Spleen (tissue), 11 donors: ENCODE results near the gene SLC7A8. TPM values are rescaled to one million over a fixed set of nuclear protein-coding genes. Genes with fewer than 3 reads are reported as not detected.

ENCODE experiments used
- DNase-seq: peaks from one replicate; pipeline ENCODE4 v3.0.0-alpha.2; 2020
- H3K27ac ChIP-seq, 8 donors: fragments of 200-600 bp; sonication (generic) in 7 of 8; 1 replicate in 4 of 8; 2 replicates in 4 of 8; pipeline versions ENCODE4 v1.5.0 to v1.8.0; 2016 to 2021; ENCODE audit warnings: inconsistent platforms in 4 of 8, mild to moderate bottlenecking in 4 of 8, moderate library complexity in 1 of 8
- H3K27me3 ChIP-seq, 7 donors: fragments of 200-600 bp; sonication (generic) in 6 of 7; replicated peaks in 1 of 7; 1 replicate in 4 of 7; 2 replicates in 3 of 7; pipeline versions ENCODE4 v1.5.0 to v1.8.0; 2016 to 2021; ENCODE audit warnings: inconsistent platforms in 3 of 7, mild to moderate bottlenecking in 1 of 7
- H3K36me3 ChIP-seq, 6 donors: fragments of 200-600 bp; sonication (generic) in 5 of 6; 1 replicate in 4 of 6; 2 replicates in 2 of 6; pipeline versions ENCODE4 v1.5.0 to v1.8.0; 2016 to 2021; ENCODE audit warnings: inconsistent platforms in 2 of 6
- H3K4me1 ChIP-seq, 6 donors: fragments of 200-600 bp; sonication (generic) in 5 of 6; 1 replicate in 3 of 6; 2 replicates in 3 of 6; pipeline versions ENCODE4 v1.5.0 to v1.8.0; 2016 to 2021; ENCODE audit warnings: inconsistent platforms in 3 of 6
- H3K4me3 ChIP-seq, 8 donors: fragments of 200-600 bp; sonication (generic) in 7 of 8; 1 replicate in 4 of 8; 2 replicates in 4 of 8; pipeline versions ENCODE4 v1.5.0 to v1.8.0; 2016 to 2021; ENCODE audit warnings: inconsistent platforms in 4 of 8, mild to moderate bottlenecking in 4 of 8, moderate library complexity in 2 of 8
- H3K9me3 ChIP-seq, 8 donors: fragments of 200-600 bp; sonication (generic) in 7 of 8; 1 replicate in 4 of 8; 2 replicates in 4 of 8; pipeline versions ENCODE4 v1.5.0 to v1.8.0; 2016 to 2021; ENCODE audit warnings: inconsistent platforms in 4 of 8
- CTCF ChIP-seq, 11 experiments: fragments of 200-600 bp in 7 of 11; fragments of 450-650 bp in 4 of 11; sonication (generic) in 4 of 11; IDR thresholded peaks in 8 of 11; conservative IDR thresholded peaks in 3 of 11; 1 replicate in 7 of 11; 2 replicates in 4 of 11; pipeline versions ENCODE4 v1.4.0 to v1.8.0; 2016 to 2021; ENCODE audit warnings: antibody characterized with exemption in 11 of 11, inconsistent platforms in 4 of 11, mild to moderate bottlenecking in 1 of 11
- POLR2A ChIP-seq, 3 donors: fragments of 450-650 bp; IDR thresholded peaks; one replicate each; pipeline ENCODE4 v1.5.1; 2017; ENCODE audit warnings: antibody characterized with exemption in 3 of 3, mild to moderate bottlenecking in 1 of 3
- POLR2AphosphoS5 ChIP-seq, 3 donors: sonication (generic); formaldehyde crosslinking; IDR thresholded peaks; one replicate each; pipeline ENCODE4 v1.5.1; 2017; ENCODE audit warnings: antibody characterized with exemption in 3 of 3
- WGBS, 5 donors: extraction: QIAGEN DNeasy Blood & Tissue Kit in 3 of 5; methylation state at CpG; one replicate each; pipeline versions ENCODE4 v1.1.5 to v1.1.7; 2013 to 2018; 5-methylcytosine and 5-hydroxymethylcytosine counted together
- intact Hi-C: fragments of 100-400 bp; cut with DNase I; formaldehyde crosslinking; loops from one replicate; pipeline ENCODE4 v1.15.0; 2023; ENCODE audit warnings: low total_unique reads
- polyA plus RNA-seq, 3 donors: library from polyadenylated mRNA; stranded (reverse); fragments of 200-250 nt; gene quantifications; one replicate each; pipeline ENCODE4 v1.2.1, GENCODE V29; 2013
- total RNA-seq, 7 donors: library from RNA; depleted of rRNA in 3 of 7; stranded (reverse); fragments of >200 nt in 3 of 7; fragmentation: NEBNext Ultra II Directional in 4 of 7; extraction: Animal tissue kit (Norgen Biotek cat#: 25700) in 4 of 7; gene quantifications; one replicate each; pipeline versions ENCODE4 v1.1.0 to v1.2.1, GENCODE V29; 2016 to 2021
- donor health status: healthy with polysubstance abuse.
- donor health status: DM: no; HTN: no; CAD: no; lungs with moderate emphysema.
- donor health status: DM: no; HTN: no; CAD: no.
- donor health status: Bipolar disorder and iron deficiency.
- donor health status: healthy.
- donor health status: DM: no; HTN: no; CAD: no.
- donor health status: DM: yes; HTN: yes; CAD: no.

The SLC7A8 gene
- total and polyA plus RNA-seq, 10 donors, result 3.5 to 106 (median 36.7) TPM

- Histone ChIP-seq H3K27ac (no peak overlapping the region), H3K4me1 (peaks cover 0 to 45% (median 2%) of the 10 kb centered on the region in 6 donors), H3K36me3 (peaks cover 0 to 7% (median 0%) of the 10 kb centered on the region in 6 donors), H3K27me3 (no peaks in the 10 kb centered on the region), H3K4me3 (no peak overlapping the region), H3K9me3 (no peaks in the 10 kb centered on the region)
- 93 to 98% (median 95%) methylated on average over 6 of the region's 6 CpGs for WGBS, 5 donors
- DNase-seq, result no peak
- intact Hi-C loops, result no loop called here
- TF ChIP-seq POLR2AphosphoS5 (IDR thresholded peaks at IDR 0.05), result no peak
- TF ChIP-seq POLR2A (IDR thresholded peaks at IDR 0.05), result no peak
- no peak for TF ChIP-seq CTCF (IDR thresholded peaks at IDR 0.05 in 8 of 11, conservative IDR thresholded peaks at IDR 0.05 in 3 of 11)
Observed at GRCh38 chr14:23169622-23170021, 13.8 kb downstream of the SLC7A8 start.

- 74 to 93% (median 81%) methylated on average over 2 of the region's 2 CpGs for WGBS, 5 donors
- peak overlapping the region in 5 of 8 donors; percentile 12 to 61 (median 43) for H3K27ac ChIP-seq
- TF ChIP-seq POLR2AphosphoS5 (IDR thresholded peaks at IDR 0.05) (no peak), POLR2A (IDR thresholded peaks at IDR 0.05) (no peak), CTCF (IDR thresholded peaks at IDR 0.05 in 8 of 11, conservative IDR thresholded peaks at IDR 0.05 in 3 of 11) (no peak)
- H3K4me1 ChIP-seq, result peaks cover 0 to 38% (median 3%) of the 10 kb centered on the region in 6 donors
- no peaks in the 10 kb centered on the region for H3K27me3 ChIP-seq
- DNase-seq, result no peak
- no peaks in the 10 kb centered on the region for H3K9me3 ChIP-seq
- peaks cover 0 to 7% (median 0%) of the 10 kb centered on the region in 6 donors for H3K36me3 ChIP-seq
- intact Hi-C loops, result no loop called here
- H3K4me3 ChIP-seq, result no peak overlapping the region
Observed at GRCh38 chr14:23168246-23168645, 15.2 kb downstream of the SLC7A8 start.

- H3K27me3 ChIP-seq, result no peaks in the 10 kb centered on the region
- TF ChIP-seq POLR2A (IDR thresholded peaks at IDR 0.05) (no peak), CTCF (IDR thresholded peaks at IDR 0.05 in 8 of 11, conservative IDR thresholded peaks at IDR 0.05 in 3 of 11) (no peak), POLR2AphosphoS5 (IDR thresholded peaks at IDR 0.05) (peak in 2 of 3 donors; percentile 40 to 47)
- peaks cover 0 to 41% (median 11%) of the 10 kb centered on the region in 6 donors for H3K4me1 ChIP-seq
- 73 to 82% (median 79%) methylated on average over 8 to 9 of the region's 9 CpGs for WGBS, 5 donors
- H3K9me3 ChIP-seq, result no peaks in the 10 kb centered on the region
- H3K4me3 ChIP-seq, result no peak overlapping the region
- no peak for DNase-seq
- intact Hi-C loops, result no loop called here
- peak overlapping the region in 6 of 8 donors; percentile 12 to 61 (median 40) for H3K27ac ChIP-seq
- peaks cover 0 to 7% (median 0%) of the 10 kb centered on the region in 6 donors for H3K36me3 ChIP-seq
Observed at GRCh38 chr14:23167116-23167847, 16.2 kb downstream of the SLC7A8 start.

- peaks cover 0 to 58% (median 22%) of the 10 kb centered on the region in 6 donors for H3K4me1 ChIP-seq
Observed at GRCh38 chr14:23164949-23165348, 18.5 kb downstream of the SLC7A8 start.

More at GRCh38 chr14:23164949-23165348, 18.5 kb downstream of the SLC7A8 start:
- WGBS, 5 donors, result 93 to 97% (median 94%) methylated on average over 5 of the region's 5 CpGs
- Histone ChIP-seq H3K27me3 (no peaks in the 10 kb centered on the region), H3K36me3 (peaks cover 0 to 7% (median 0%) of the 10 kb centered on the region in 6 donors), H3K4me3 (no peak overlapping the region), H3K9me3 (no peaks in the 10 kb centered on the region), H3K27ac (no peak overlapping the region)
- no peak for DNase-seq
- intact Hi-C loops, result no loop called here
- TF ChIP-seq CTCF (IDR thresholded peaks at IDR 0.05 in 8 of 11, conservative IDR thresholded peaks at IDR 0.05 in 3 of 11) (no peak), POLR2A (IDR thresholded peaks at IDR 0.05) (no peak), POLR2AphosphoS5 (IDR thresholded peaks at IDR 0.05) (no peak)
